GM19025 (cell line): ENCODE measurements around the gene METTL24.

Experiments used
- ATAC-seq: cut with Tn5 transposase; IDR thresholded peaks from one replicate; pipeline ENCODE4 v1.9.1; 2021; ENCODE audit warnings: mild to moderate bottlenecking, low read depth, moderate library complexity; ENCODE audit not compliant: unreplicated experiment

Gene METTL24

DNA sequence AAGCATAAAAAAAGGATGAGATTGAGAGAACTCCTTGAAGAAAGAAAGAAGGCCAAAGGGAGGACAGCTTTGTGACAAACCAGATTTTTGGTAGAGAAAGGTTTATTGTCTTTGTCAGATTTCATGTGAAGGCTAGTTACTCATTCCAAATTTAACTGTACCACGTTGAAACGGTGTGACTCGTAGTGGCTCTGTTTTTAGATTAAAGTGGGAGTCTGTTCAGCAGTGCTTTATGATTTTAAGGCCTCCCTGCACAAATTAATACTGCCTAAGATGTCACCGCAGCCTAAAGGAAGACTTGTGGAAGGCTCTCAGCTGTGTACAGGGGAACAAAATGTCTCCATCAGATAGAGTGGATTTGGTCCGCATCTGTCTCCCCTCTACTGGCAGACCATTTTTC, 142.0 kb downstream of the METTL24 start:
- ATAC-seq = no peak

DNA sequence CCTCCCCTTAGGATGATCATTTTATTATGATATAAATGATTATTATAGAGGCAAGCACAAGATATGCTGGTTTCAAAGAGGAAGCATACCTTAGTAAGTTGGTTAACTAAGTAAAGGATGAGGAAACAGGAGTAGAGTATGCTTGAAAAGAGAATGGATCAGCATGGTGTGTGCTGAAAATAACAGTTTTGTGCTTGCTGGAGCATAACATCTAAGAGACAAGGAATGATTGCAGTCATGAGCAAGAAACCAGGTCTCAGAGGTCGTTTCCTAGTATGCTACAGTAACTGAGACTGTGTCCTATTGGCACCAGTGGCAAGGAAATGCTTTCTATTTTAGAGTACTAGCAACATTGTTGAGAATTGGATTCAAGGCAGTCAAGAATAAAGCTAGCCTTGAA, 143.8 kb downstream of the METTL24 start:
- ATAC-seq = no peak

DNA sequence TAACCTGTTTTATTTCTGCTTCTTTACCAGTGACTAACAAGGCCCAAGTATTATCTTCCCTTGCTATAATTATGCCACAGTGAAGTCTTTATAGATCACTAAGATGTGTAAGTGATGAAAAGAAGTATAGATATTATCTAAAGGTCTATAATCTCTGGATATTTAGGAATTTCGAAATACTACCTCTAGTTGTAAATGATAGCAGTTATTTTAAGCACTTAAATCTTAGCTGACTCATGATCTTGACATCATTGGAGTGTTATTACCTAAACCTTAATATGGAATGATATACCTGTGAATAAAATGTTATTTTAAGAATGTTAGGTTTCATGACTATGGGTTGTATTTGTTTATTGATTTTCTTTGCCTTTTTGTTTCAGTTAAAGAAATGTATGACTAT, 146.4 kb downstream of the METTL24 start:
- no peak for ATAC-seq

DNA sequence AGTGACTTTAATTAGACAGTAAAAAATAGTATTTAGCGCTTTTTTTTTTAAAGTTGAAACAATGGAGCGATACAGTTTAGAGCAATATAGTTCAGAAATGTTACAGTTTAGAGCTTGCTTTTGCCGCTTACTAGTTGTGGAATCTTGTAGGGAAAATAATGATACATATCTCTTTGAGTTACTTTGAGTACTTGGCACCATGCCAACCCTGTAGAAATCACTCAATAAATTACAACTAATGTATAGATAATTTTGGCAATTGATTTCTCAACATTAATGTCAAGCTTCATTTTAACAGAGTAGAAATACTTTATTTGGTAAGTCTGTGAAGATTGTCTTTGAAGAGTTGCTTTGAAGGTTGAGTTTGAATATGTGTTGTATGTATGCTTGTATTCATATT, 150.5 kb downstream of the METTL24 start:
- no peak for ATAC-seq

DNA sequence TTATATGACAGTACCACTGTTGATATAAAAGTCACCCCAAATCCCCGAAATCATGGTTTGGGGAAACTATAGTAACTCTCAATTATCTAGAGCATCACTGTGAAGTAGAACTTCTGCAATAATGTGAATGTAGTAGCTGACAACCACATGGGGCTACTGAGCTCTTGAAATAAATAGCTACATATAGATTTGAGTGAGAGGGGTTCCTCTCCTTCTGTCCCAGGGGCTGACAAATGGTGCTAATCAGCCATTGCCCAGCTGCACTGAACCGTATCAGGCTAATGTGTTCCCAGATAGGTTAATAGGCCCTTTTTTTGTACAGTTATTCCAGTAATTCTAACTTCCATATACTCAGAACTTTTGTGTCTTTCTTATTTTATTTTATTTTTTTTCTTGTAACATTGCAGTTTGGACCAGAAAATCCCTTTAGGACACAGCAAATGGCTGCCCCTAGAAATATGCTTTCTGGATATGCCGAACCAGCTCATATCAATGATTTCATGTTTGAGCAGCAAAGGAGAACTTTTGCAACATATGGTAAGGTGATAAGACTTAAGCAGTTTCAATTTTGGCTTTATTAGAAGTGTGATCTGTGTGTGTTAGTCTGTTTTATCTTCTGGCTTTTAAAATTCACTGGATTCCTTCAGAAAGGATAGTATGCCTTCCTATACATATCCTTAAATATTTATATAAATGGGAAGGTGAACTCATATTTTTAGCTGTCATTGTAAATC, 156.8 kb downstream of the METTL24 start:
- ATAC-seq = no peak

DNA sequence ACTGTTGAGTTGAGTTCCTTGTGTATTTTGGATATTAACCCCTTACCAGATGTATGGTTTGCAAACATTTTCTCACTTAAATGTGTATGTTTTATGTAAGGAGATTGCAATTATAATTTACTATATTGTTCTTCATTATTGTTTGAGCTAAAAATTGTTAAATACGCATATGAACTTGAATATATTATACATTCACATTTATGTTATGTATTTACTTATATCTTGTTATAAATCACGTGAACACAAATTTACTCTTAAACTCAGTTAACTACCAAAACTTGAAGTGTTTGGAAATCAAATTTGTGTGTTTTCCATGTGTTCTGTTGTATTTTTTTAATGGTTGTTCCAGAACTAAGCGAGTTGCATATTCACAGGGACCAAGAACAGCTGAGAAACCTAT, 159.6 kb downstream of the METTL24 start:
- ATAC-seq = no peak

DNA sequence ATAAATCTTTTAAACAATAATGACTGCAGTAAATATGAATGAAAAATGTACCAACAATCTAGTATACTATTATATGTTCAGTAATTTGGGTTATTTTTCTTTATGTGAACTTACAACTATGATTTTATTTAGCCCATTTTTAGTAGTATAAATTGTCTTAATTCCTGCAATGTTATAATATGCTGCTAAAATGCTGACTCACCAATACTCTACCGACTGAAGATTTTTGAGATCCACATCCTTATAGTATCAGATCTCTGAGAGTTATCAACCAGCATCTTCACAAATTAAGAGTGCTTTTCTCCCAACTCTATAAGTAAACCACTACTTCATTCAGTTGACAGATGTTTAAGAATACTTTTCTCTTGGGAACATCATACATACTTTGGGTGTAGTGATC, 161.3 kb downstream of the METTL24 start:
- ATAC-seq = no peak

DNA sequence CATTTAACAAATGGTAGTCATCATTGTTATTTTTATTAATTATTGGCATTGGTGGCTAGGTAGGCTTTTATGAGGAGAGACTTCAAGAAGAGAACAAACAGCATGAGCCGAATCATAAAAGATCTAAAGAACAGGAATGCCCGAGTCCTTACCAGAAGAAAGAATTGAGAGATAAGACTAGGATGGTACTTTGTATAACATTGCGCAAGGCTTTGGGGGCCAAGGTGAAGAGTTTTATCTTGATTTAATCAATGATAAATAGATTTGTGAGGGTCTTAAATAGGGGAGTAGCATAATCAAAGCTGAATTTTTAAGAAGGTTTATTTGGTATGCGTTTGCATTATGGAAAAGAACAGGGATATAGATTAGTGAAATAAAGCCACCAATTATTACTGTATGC, 162.5 kb downstream of the METTL24 start:
- no peak for ATAC-seq
